GOT3 (cell line): ENCODE measurements around the gene FEM1B.

Source experiments
- DNase-seq: peaks from one replicate; lab custom pipeline; 2025; ENCODE audit warnings: mixed read lengths; lab: John Stamatoyannopoulos, UW

FEM1B gene

DNA sequence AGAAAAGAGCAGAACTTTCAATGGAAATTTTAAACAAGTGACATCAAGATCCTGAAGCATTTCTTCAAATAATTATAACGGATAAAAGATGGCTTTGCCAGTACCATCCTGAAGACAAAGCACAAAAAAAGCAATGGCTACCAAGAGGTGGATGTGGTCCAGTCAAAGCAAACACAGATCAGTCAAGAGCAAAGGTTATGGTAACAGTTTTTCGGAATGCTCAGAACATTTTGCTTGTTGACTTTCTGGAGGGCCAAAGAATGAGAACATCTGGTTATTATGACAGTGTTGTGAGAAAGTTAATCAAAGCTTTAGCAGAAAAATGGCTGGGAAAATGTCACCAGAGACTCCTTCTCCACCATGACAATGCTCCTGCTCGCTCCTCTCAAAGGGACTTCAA is 31.5 kb downstream of the FEM1B start:
- DNase-seq = no peak

DNA sequence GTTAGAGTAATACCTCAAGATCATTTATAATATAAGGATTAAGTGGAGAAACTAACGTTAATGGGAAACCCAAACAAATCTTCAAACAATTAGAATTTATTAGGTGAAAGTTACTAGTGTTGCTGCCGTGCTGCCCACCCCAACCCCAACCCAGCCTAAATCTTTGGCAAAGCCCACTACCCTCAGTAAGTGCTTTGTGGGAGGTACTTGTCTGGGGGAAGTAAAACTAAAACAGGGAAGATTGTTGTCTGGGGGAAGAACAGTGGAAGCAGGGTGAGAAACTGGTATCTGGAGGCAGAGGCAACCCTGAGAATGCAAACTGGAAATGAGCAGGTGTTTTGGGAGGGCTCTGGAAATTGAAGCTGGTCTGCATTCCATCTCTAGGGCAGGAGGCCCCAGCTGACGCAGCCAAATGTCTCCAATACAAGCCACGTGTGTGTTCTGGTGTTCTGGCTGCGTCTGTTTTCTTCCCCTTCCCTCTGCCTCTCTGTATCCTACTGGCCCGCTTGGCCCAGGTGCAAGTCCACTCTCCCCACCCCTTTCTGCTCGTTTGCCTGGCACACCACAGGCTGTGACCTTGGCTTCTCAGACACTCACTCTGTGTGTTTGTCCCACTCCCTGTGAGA is 32.7 kb downstream of the FEM1B start:
- no peak for DNase-seq

GRCh38 chr15:68310804-68311463 is 33.4 kb downstream of the FEM1B start:
- DNase-seq = no peak

DNA sequence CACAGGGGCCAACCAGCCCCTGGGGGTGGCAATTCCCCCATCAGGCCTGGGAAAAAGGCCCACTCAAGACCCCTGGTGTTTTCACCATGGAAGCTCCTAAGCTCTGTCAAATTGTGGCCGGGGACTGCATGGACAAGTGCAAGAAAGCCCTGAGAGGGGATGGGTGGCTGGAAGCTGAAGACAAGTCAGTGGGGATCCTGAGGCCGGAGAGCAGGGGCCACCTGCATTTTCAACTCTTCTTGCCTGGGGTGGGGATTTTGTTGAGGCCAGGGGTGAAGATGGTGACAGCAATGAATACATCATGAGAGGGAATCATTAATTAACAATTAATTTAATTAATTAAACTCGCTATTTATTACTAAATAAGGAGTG is 33.9 kb downstream of the FEM1B start:
- no peak for DNase-seq

- DNase-seq = no peak
Observed at GRCh38 chr15:68311859-68312557, 34.5 kb downstream of the FEM1B start.

DNA sequence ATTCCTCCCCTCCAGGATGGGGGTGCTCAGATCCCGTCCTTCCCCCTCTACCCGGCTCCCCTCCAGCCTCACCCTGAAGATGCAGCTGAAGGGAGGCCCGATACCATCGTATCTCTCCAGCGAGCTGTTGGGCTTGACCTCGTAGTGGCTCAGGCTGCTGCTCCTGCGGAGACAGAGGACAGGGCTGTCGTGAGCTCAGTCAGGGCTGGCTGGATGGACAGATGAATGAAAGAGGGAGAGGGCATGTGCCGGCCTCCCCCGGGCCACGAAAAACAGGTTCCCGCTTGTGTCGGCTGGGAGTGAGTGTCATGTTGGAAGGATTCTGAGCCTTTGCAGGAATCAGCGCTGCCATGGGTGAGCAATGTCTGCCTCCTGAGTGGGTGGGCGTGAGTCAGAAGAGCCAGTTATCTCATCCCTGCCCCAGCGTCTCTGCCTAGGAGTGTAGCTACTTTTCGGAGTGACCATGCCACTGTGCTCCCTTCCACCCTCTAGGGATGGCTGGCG is 35.2 kb downstream of the FEM1B start:
- no peak for DNase-seq

DNA sequence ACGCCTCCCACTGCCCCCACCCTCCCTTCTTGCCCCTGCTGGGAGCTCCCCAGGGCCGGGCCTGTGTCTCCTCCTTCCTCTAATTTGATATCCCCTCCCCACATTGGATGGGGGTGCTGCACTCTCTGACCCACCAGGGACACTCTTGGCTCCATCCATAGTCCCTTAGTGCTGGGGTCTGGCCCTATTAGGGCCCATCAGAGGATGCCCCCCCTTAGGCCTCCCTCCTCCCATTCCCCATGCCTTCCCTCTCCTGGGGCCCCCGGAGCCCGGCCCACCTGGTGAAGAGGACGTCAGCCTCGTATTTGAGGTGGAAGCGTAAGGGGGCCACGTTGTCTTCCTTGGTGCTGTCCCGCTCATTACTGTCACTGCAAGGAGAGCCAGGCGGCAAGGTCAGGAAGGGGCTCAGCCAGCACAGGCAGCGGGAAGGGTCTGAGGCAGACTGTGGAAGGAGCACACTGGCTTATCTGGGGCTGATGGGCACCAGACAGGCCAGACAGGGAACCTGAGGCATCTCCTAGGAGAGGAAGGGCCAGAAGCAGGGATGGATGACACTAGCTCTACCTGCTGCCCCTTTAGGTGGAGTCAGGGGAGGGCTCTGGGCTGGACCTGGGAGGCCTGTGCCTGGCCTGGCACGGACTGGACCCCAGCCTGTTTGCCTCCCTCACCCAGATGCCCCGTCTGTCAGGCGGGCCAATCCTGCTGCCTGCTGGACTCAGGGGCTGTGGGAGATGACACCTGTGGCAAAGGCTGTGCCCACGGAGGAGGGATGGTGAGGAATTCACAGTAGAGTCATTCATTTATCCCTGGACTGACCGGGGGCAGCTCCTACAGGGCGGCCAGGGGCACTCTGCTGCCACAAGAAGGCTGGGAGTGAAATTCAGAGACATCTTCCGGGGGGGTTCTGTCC is 36.2 kb downstream of the FEM1B start:
- no peak for DNase-seq

GRCh38 chr15:68314563-68314962 is 37.0 kb downstream of the FEM1B start:
- no peak for DNase-seq

DNA sequence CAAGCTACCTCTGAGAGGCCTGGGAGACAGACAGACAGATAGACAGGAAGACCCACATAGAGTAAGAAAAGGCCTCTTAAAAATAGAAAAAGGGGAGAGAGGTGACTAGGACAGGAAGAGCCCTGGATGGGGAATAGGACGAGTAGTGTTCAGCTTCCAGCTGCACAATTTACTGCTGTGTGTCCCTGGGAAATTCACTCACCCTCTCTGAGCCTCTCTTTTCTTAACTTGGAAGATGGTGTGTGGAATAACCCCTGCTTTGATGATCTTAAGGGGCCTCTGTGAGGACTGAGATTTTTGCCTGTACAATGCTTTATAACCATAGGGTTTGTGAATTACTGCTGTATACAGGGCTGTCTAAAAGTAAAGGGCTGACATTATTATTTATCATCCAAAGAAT is 37.5 kb downstream of the FEM1B start:
- DNase-seq = no peak

DNA sequence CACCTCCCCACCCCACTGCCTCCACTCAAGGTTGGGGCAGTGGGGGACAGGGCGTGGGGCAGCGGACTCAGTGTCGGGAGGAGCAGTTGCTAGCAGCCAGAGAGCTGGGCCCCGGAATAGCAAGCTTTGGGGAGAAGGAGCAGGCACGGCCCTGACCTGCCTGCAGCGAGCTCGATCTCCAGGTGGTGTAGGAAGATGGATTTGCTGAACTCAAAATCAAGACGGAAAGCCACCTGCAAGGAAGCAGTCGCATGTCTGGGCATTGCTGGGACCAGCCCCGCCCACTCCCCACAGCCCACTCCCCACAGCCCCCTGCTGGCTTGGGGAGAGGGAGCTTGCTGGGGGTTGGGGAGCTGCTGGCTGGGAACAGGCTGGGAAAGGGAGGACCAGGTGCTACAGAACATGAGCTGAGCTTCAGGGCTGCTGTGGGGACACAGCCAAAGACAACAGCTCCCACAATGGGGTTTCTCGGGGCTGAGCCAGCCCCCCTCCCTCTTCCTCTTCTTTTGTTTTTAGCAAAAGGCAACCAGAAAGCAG is 38.0 kb downstream of the FEM1B start:
- no peak for DNase-seq

DNA sequence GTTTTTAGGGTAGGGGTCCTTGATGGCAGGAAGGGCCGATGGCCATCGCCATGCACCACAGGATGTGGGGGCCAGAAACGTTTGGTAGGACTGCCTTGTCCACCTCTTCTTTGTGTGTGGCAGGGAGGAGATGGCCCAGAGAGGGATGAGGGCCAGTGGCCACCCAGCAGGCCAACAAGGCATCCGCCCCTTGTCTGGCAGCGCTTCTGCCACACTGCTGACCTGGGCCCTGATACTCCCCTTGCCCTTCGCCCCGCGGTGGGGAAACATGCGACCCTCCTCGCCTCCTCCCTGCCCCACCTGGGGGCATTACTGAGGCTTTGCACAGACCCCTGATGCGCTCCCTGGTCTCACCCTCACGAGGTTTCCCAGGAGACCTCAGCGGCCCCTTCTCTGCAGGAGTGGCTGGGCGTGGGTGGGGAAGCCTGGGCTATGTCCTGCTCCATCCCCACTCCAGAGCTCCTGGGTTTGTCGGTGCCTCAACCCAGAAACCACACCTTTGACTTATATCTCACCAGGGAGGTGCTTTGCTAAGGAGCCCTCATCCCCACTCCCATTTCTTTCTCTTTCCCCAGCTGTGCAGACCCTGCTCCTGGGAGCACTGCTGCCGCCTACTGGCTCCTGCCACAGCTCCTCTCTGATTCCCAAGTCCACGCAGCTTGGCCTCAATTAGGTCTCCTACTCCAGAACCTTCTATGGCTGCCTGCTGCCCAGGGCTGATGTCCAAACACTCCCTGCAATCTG is 38.7 kb downstream of the FEM1B start:
- no peak for DNase-seq

DNA sequence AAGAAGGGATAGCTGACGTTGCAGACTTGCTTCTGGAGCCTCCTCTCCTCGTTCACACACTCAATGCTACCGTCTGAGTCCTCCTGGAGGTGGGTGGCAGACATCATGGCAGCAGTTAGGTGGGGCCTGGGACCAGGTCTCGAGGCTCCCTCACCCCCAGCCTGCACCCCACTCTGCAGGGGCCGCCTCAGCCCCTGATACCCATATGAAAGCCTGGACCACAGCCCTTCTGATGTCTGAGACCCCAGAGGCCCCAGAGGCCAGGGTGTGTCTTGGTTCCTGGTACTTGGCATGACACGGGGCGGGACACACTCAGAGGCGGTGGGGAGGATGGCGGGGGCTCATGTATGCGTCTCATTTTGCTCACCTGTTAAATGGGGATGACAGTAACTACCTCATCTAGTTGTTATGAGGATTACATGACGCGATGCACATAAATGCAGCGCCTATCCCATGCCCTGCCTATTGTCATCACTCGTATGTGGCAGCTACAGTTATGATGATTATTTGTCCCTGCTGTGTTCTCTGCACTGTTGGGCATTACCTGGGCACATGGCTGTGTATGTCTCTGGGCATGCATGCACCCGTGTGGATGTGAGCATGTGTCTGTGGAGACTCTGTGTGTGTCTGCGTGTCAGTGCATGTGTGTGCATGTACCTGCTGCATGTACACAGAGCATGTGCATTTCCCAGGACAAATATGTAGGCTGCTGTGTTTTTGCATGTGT is 39.9 kb downstream of the FEM1B start:
- no peak for DNase-seq

- DNase-seq = no peak
Observed at GRCh38 chr15:68318008-68318835, 40.7 kb downstream of the FEM1B start.

DNA sequence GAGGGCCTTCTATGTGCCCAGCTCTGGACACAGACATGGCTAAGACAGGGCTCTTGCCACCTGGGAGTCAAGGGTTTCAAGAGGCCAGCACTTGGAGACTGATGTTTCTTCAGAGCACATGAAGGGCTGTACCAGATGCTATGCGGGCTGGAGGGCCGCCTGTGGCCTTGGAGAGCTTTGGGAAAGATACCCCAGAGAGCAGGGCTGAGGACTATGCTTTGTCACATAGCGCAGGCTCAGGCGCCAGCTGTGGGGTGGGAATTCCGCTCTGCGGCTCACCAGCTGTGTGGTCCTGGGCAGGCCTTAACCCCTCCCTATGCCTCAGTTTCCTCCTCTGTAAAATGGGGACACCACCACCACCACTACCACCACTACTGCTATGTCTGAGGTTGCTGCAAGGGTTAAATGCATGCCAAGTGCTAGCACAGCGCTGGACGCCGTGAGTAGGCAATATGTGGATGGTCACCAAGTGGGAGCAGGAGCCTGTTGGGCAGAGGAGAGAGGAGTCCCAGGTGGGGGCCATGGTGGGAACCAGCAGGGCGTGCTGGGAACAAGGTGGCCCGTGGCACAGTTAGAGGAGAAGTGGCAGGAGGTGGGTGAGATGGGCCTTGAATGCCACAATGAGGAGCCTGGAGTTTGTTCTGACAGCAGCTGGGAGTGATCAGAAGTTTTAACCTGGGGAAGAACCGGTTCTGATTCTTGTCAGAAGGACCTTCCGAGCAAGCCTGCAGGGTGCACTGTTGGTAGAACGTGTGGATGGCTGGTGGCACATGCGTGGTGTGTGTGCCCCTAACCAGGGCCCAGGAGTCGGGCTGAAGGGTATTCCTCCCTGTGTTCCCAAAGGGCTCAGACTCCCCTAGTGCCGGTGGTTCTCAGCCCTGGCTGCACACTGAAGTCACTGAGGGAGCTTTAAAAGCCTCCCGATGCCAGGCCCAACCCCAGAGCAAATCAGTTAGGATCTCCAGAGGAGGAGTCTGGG is 41.7 kb downstream of the FEM1B start:
- no peak for DNase-seq

- no peak for DNase-seq
Observed at GRCh38 chr15:68319997-68320396, 42.5 kb downstream of the FEM1B start.

- no peak for DNase-seq
Observed at GRCh38 chr15:68321229-68321628, 43.7 kb downstream of the FEM1B start.

DNA sequence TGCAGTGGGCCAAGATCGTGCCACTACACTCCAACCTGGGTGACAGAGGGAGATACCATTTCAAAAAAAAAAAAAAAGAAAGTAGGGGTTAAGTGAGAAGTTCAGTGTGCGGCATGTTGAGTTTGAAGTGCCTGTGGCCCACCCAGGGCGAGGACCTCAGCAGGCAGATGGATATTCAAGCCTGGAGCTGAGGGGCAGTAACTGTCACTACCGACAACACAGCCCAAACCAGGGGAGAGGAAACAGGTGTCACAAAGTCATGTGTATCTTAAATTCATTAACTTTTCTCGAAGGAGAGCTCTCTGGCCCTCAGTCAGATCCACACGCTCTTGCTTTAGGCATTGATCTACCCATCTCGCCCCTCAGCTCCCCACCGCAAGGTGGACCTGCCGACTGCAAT is 45.3 kb downstream of the FEM1B start:
- no peak for DNase-seq

GRCh38 chr15:68325726-68326125 is 48.2 kb downstream of the FEM1B start:
- DNase-seq = no peak
